ENCODE data around the gene IMPACT.

IMPACT gene

DNA sequence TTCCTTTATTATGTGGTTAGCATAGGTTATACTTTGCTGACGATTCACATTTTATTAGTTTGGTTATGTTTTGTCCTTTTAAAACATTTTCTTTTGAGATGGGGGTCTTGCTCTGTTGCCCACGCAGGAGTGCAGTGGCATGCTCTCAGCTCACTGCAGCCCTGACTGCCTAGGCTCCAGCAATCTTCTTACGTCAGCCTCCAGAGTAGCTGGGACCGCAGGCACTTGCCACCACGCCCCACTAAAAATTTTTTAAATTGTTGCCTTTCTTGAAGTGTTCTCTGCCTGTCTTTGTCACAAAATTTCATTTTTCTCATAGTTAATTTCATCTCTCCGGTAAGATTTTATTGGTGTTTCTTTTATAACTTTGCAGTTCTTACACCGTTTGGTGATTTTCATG is 52.9 kb downstream of the IMPACT start:
- DNase-seq (ENCODE audit: low spot score): no peak

DNA sequence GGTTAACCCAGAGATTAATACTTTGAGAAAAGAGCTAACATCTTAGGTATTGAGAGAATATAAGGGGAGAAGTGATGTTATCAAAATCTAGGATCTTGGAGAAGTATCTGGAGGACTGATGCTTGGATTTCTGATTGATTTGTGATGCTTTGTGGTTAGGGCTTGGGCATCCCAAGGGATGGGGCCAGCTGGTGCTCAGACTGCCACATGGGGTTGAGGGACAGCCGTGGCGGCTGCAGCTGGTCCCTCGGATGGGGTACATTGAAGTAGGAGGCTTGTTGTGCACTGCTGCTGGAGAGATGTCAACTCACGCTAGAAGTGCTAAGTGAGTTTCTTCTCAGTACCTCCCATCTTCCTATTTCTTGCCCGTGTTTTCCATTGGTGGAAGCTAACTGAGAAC is 56.4 kb downstream of the IMPACT start:
- DNase-seq (ENCODE audit: low spot score): no peak

DNA sequence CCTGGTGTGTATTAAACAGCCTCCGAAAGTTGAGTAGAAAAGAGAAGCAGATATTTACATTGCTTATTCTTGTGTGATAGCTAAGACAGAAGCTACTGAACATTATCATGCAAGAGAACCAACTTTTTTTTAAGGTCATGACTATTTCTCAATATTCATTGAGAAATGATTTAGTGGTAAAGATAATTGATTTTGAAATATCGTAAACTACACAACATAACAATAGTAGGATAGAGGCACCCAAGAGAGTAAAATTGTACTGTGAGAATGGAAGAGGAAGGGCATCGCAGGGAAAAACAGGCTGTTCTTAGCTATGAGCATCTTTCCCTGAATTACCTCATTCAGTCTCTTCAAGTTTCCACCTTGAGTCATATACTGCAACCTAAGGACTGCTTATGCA is 59.2 kb downstream of the IMPACT start:
- DNase-seq (ENCODE audit: low spot score): no peak

DNA sequence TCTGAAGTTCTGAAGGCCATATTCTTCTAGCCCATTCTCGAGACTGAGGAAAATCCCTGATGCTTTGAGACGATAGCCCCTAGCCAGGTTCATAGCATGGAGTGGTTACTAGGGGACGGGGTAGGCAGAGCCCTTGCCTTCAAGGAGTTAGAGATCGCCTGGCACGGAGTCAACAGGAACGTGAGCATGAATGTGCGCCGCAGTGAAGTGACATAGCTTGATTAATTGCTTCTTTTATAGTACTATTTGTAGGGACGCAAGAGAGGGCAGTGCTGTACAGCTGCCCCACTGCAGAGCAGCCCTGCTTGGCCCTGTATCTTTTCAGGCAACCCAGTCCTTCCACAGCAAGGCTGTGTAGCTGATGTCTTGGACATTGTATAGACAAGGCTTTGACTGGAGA is 60.2 kb downstream of the IMPACT start:
- DNase-seq (ENCODE audit: low spot score): no peak

DNA sequence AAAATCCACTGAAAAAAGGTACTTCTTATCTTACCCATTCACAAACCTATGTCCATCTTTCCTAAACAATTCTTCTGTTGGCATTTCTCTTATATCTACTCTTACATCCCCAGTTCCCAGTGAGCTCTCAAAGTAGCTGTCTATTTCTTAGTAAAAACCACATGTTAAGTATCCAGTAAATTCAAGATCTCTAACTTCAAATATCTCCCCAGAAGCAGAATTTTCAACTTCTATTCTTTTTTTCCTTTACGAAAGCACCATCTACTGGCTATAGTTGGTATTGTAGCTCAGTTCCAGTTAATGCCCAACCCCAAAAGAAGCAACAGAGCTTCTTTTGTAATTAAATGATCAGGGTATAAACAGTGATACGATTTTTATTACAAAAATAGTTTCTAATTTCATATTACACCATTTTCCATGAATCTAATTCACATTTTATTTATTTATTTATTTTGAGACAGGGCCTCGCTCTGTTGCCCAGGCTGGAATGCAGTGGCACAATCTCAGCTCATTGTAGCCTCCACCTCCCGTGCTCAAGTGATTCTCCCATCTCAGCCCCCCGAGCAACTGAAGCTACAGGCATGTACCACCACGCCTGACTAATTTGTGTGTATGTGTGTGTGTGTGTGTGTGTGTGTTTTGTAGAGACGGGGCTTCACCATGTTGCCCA is 62.5 kb downstream of the IMPACT start:
- no peak for DNase-seq (ENCODE audit: low spot score)

DNA sequence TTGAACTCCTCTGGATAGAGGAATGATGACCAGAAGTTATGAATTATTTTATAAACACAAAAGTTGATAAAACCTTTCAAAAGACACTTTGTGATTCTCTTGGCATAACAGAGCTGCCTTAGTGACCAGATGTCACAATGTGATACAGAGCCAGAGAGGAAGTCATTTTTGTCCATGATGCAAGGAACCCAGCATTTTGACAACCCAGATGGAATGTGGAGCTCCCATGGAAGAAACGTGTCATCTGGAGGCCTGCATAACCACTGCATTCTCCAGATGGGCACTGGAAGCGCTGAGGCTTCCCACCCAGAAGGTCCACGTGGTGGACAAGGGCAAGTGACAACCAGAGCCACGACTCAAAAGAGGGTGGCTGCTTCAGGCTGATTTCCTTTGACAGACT is 64.1 kb downstream of the IMPACT start:
- no peak for DNase-seq (ENCODE audit: low spot score)

DNA sequence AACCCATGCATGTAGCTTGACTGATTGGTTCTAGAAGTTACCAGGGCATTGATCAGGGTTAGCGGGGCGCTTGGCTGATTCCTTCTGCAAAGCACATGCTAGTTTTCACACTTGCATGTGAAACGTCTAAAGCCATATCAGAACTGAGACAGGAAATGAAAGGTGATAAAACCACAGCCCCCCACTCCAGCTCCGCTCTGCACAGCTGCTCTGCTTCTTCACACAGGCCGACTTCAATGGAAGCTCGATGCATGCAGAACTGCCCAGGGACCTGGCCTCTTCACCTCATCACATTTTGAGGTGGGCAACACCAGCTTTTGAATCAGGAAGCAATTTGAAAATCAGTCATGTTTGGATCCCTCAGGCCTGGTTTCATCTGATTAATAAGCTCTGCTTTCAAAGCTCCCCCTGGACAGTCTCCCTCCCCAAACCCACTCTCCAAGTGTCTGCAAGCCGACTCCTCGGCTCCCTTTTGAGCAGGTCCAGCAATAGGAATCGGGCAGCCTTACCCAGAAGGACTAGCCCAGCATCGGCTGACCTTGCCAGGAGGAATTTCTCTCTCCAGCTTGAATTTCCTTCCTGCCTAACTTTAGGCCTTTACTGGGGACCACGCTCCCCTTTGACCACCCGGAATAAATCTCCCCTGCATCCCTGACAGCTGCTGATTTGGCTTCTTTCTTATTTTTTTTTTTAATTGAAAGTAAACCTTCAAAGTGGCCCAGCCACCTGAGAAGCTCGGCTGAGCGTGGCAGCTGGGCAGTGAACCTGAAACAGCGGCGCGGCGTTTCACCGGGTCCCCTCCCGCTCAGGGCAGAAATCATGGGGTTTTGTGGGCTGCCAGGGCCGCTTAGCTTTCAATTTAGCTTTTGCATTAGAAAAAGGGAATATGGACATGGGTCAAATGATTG is 65.7 kb downstream of the IMPACT start:
- no peak for DNase-seq (ENCODE audit: low spot score)

DNA sequence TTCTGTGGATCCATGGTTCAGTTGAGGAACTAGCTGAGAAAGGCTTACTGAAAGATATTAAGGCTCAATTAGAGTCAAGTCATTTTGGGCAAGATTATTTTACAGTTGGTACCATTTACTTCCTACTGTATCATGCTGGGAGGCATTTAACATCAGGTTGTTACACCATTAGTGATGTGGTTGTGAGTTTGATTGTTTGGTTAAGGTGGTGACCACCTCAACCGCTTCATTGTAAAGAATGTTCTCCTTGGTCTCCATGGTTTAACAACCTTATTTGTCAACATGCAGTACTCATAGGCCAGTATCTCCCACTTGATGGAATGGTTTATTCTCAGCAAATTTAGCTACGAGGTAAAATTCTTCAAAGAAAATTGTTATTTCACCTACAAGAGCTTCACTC is 68.1 kb downstream of the IMPACT start:
- no peak for DNase-seq (ENCODE audit: low spot score)

DNA sequence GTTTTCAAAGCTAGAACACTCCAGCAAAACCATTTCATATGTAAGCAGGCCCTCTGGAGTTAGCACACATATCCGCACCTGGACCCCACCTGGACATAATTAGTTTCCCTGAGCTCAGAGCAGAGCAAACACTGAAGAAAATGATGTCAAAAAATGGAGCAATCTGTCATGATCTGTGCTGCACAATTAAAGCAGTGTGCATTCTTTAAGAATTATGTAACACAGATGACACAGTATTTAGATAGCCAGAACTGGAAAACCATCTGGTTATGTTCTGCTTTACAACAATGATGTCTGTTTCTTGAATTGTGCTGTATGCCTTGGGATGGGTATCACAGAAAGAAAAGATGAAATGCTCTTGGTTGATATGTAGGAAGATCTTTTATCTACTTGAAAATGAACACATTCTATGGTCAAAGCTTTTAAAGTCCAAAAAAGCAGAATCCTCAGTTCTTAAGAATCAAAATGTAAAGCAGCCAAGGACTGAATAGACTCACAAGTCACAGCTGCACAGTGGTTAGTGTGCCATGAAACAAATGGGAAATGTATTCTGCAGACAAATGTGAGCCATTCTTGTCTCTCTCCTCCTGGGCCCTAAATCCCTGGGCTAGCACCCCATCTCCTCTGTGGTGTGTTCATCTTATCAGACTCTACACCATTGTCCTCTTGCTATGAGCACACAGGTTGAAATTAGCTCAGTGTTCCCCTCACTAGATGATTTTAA is 70.7 kb downstream of the IMPACT start:
- DNase-seq (ENCODE audit: low spot score): no peak

DNA sequence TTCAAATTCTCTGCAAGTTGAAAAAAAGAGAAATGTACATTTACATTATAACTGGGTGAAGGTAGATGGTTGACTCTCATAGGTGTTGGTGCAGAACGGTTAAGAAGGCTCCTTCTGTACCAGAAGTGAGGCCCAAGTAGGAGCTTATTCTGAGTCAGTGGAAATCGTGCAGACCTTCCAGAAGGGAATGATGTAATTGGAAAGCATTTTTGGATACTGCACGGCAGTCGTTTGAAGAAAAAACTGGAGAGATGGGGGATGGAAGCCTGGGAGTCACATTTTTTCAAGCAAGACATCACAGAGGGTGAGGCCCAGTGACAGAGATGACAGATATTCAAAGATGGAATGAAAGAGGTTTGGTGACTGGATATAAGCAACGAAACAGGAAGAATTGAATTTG is 73.3 kb downstream of the IMPACT start:
- DNase-seq (ENCODE audit: low spot score): no peak

DNA sequence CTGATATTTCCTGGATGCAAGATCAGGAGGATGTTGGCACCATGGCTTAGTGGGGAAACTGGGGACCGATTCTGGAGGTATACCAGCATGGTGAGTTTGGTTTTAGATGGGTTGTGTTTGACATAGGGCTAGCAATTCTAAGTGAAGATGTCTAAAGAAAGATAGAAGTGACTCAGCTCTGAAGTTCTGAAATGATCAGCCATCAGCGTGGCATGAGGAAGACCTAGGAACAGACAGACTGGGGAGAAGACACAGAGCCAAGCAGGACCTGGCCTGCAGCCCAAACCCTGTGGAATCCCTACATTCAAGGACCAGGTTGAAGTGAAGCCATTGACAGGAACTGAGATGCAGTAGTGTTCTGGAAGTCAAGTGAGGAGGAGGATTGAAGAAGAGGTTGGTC is 73.7 kb downstream of the IMPACT start:
- no peak for DNase-seq (ENCODE audit: low spot score)

DNA sequence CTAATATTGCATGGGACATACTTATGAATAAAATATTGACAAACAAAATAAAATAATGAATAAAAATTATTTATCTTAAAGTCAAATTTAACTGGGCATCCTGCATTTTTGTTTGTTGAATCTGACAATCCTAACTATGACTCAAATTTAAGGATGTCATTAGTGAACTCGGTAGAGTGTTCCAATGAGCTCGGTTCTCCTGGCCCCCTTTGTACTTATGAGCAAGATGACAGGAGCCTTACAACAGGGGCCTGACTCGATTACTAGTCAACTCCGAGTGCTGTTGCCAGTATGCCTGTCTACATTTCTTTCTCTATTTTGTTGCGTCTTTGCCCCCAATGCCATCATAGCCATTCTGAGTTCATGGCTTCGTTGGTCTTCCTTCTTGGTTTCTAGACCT is 74.3 kb downstream of the IMPACT start:
- DNase-seq (ENCODE audit: low spot score): no peak

DNA sequence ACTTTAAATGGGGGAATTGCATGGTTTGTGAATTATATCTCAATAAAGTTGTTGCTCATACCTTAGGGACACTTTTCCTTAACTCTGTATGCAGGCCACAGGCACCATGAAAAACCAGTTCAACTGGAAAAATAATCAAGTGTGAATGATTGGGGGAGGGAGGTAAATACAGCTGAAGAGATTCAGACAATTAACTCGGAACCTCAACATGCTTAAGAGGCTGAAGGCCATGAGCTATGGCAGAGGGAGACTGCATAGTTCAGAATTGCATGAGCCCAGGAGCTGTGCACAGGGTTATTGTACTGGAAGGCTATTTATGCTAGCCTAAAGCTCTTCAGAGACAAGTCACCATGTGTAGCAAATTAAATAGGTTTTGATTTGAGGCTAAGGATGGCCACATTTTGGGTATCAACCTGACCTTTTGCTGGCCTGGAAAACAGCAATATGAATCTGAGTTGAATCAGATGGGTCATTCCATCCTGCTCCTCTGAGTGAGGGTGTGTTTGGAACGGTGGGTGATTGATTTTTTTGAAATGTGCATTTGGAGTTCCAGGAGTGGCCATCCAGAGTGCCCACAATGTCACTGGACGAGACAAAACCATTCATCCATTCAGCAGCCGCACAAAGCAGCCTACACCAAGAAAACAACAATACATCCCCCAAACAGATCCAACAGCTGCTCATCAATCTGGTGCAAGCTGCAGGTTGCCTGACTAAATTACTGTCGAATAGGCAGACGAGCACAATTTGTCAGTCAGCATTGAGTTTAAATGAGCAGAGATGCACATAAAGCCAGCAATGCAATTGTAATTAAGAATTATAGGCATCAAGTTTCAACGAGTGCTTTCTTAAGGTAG is 76.4 kb downstream of the IMPACT start:
- no peak for DNase-seq (ENCODE audit: low spot score)
